Right atrium auricular region (tissue), 2 donors: ENCODE results near the gene STXBP1. TPM values are rescaled to one million over a fixed set of nuclear protein-coding genes. Genes with fewer than 3 reads are reported as not detected.

Experiments used
- DNase-seq: peaks from one replicate; pipeline ENCODE4 v3.0.0-alpha.2; 2019; ENCODE audit warnings: low spot score
- H3K27ac ChIP-seq, 2 donors: fragments of 200-600 bp; sonication (generic); 1 replicate in 1 of 2; 2 replicates in 1 of 2; pipeline ENCODE4 v1.5.1; 2016 to 2019
- H3K27me3 ChIP-seq, 2 donors: fragments of 200-600 bp; sonication (generic); one replicate each; pipeline versions ENCODE4 v1.5.1 to v1.6.0; 2017 to 2019
- H3K36me3 ChIP-seq: fragments of 200-600 bp; sonication (generic); one replicate; pipeline ENCODE4 v1.5.1; 2016
- H3K4me1 ChIP-seq, 2 donors: fragments of 200-600 bp; sonication (generic); one replicate each; pipeline versions ENCODE4 v1.5.1 to v1.6.0; 2017 to 2019
- H3K4me3 ChIP-seq, 2 donors: fragments of 200-600 bp; sonication (generic); 1 replicate in 1 of 2; 2 replicates in 1 of 2; pipeline ENCODE4 v1.5.1; 2017 to 2019; ENCODE audit warnings: mild to moderate bottlenecking in 1 of 2, moderate library complexity in 1 of 2
- H3K9me3 ChIP-seq, 2 donors: fragments of 200-600 bp; sonication (generic); one replicate each; pipeline ENCODE4 v1.5.1; 2019
- total RNA-seq, 2 donors: library from RNA; depleted of rRNA; stranded (reverse); fragments of >200 nt; gene quantifications; one replicate each; pipeline ENCODE4 v1.1.0, GENCODE V29; 2016
- TF ChIP-seq, protein P1 (sequence below), 2 donors: fragments of 200-600 bp; sonication (generic); IDR thresholded peaks; one replicate each; pipeline ENCODE4 v1.5.1; 2019; ENCODE audit warnings: antibody characterized with exemption in 2 of 2

The STXBP1 gene
- total RNA-seq, 2 donors from 2014 or later: 44.9 to 72.8 TPM

DNA sequence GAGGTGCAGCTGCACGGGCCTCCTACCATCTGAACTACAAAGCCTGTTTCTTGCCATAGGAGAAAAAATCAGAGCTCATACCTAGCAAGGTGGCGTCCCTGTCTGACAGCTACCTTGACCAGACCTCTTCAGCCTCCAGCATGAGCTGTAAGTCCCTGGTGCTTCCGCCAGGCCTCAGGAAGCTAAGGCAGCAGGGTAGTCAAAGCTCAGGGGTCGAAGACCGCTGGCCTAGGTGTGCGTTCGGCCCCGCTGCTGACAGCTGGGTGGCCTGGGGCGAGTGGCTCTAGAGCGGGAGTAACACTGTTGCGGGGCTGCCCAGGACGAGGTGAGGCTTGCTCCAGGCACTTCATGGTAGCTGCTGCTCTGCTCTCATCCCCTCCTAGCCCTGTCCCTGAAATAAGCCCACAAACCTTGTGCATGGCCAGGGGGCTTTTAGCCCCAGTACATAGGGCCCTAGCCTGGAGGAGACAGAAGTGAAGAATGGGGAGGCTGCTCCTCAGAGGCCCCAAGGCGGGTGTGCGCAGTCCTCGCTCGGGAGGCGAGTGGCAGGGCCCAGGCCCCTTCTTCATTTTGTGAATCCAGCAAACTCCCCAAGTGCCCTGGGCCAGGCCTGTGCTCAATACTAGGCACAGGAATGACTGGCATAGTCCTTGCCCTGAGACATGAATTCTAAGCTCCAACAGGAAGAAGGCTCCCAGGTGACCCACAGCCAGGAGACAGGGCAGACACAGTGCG is 117.6 kb downstream of the STXBP1 start:
- DNase-seq: no peak
- Histone ChIP-seq H3K4me3 (no peak overlapping the region), H3K27ac (no peak overlapping the region), H3K4me1 (peaks cover 0 to 11% of the 10 kb centered on the region in 2 donors), H3K9me3 (no peaks in the 10 kb centered on the region), H3K27me3 (no peaks in the 10 kb centered on the region), H3K36me3 (peaks cover 12% of the 10 kb centered on the region)
- TF ChIP-seq, protein P1, sequence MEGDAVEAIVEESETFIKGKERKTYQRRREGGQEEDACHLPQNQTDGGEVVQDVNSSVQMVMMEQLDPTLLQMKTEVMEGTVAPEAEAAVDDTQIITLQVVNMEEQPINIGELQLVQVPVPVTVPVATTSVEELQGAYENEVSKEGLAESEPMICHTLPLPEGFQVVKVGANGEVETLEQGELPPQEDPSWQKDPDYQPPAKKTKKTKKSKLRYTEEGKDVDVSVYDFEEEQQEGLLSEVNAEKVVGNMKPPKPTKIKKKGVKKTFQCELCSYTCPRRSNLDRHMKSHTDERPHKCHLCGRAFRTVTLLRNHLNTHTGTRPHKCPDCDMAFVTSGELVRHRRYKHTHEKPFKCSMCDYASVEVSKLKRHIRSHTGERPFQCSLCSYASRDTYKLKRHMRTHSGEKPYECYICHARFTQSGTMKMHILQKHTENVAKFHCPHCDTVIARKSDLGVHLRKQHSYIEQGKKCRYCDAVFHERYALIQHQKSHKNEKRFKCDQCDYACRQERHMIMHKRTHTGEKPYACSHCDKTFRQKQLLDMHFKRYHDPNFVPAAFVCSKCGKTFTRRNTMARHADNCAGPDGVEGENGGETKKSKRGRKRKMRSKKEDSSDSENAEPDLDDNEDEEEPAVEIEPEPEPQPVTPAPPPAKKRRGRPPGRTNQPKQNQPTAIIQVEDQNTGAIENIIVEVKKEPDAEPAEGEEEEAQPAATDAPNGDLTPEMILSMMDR (IDR thresholded peaks at IDR 0.05): no peak

DNA sequence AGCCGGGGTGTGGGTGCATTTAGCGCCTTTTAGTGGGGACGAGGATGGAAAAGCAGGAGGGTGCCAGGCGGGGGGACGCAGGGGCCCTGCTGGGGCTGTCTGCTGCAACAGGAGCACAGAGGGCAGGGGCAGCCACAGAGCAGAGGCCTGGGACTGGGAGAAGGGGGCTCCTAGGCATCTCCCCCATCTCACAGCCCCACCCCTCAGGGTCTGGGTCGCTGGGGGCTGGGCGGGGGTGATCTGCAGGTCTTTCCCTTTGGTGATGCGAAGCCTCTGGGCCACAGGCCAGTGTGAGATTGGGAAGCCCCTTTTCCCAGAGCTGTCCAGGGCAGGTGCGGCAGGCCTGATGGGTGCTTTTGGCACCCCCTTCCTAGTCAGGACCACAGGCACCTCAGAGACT is 118.2 kb downstream of the STXBP1 start:
- Histone ChIP-seq H3K27ac (no peak overlapping the region), H3K36me3 (peaks cover 12% of the 10 kb centered on the region), H3K27me3 (no peaks in the 10 kb centered on the region), H3K4me3 (no peak overlapping the region), H3K9me3 (no peaks in the 10 kb centered on the region), H3K4me1 (peaks cover 0 to 9% of the 10 kb centered on the region in 2 donors)
- TF ChIP-seq, protein P1 (IDR thresholded peaks at IDR 0.05): no peak
- DNase-seq: no peak

DNA sequence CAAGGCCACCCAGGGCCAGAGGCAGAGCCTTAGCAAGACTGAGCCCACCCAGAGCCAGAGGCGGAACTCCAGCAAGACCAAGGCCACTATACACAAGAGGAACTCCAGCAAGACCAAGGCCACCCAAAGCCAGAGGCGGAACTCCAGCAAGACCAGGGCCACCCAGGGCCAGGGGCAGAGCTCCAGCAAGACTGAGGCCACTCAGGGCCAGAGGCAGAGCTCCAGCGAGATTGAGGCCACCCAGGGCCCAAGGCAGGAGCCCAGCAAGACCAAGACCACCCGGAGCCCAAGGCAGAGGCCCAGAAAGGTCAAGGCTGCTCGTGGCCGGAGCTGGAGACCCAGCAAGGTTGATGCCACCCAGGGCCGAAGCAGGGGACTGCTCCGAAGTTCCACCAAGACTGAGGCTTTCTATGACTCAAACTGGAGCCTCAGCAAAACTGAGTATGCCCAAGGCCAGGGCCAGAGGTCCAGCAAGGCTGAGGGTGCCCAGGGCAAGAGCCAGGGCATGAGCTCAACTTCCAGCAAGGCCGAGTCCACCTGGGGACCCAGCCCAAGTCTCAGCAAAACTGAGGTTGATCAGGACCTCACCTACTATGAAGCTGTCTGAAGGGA is 118.8 kb downstream of the STXBP1 start:
- TF ChIP-seq, protein P1 (IDR thresholded peaks at IDR 0.05): no peak
- Histone ChIP-seq H3K27me3 (no peaks in the 10 kb centered on the region), H3K36me3 (peaks cover 12% of the 10 kb centered on the region), H3K27ac (no peak overlapping the region), H3K9me3 (no peaks in the 10 kb centered on the region), H3K4me3 (no peak overlapping the region), H3K4me1 (peaks cover 0 to 15% of the 10 kb centered on the region in 2 donors)
- no peak for DNase-seq

DNA sequence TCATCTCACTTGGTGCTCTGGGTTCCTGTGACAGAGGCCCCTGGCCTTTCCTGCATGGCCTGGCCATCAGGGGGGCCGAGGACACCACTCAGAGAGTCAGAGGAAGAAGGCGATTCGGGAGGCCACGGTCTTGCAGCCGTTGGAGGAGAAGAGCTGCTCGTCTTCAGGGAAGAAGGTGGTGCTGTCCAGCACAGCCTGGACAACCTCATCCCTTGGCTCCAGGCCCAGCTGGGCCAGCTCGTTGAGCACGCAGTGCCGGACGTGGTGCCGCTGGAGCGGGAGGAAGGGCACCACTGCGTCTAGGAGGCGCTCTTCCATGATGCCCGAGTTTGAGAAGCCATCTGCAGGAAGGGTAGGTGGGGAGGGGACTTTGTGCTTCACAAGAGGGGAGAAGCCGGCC is 119.9 kb downstream of the STXBP1 start:
- Histone ChIP-seq H3K27me3 (no peaks in the 10 kb centered on the region), H3K9me3 (no peaks in the 10 kb centered on the region), H3K27ac (no peak overlapping the region), H3K4me1 (peaks cover 0 to 15% of the 10 kb centered on the region in 2 donors), H3K4me3 (no peak overlapping the region), H3K36me3 (peaks cover 12% of the 10 kb centered on the region)
- no peak for DNase-seq
- TF ChIP-seq, protein P1 (IDR thresholded peaks at IDR 0.05): no peak

DNA sequence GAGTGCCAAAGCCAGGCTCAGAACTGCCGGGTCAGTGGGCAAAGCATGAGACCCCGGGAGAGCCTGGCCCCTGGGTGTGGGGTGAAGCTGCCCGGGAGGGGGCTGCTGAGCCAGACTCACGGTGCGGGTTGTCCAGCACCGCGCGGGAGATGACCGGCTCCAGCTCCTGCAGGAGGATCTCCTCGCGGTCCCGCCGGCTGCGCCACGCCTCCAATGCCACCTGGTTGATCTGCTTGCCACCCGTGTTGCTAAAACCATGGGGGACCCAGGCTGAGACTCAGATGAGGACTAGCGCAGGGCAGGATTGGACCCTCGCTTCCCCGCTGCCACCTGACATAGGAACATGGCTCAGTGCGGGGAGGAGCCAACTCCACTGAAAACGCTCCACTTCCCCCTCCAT is 120.4 kb downstream of the STXBP1 start:
- Histone ChIP-seq H3K9me3 (no peaks in the 10 kb centered on the region), H3K4me3 (no peak overlapping the region), H3K36me3 (peaks cover 12% of the 10 kb centered on the region), H3K4me1 (peaks cover 0 to 15% of the 10 kb centered on the region in 2 donors), H3K27ac (no peak overlapping the region), H3K27me3 (no peaks in the 10 kb centered on the region)
- DNase-seq: no peak
- TF ChIP-seq, protein P1 (IDR thresholded peaks at IDR 0.05): no peak
